Bone marrow (tissue), 2 donors: ENCODE measurements around the gene MYO1D.
"Not testable (repeated sequence)": the region's sequence is repeated elsewhere in the genome, so short reads cannot be mapped to it uniquely, and the experiment has no call there.

Experiments
- DNase-seq, 2 donors: peaks; one replicate each; lab custom pipeline; 2025; lab: John Stamatoyannopoulos, UW

Gene MYO1D

DNA sequence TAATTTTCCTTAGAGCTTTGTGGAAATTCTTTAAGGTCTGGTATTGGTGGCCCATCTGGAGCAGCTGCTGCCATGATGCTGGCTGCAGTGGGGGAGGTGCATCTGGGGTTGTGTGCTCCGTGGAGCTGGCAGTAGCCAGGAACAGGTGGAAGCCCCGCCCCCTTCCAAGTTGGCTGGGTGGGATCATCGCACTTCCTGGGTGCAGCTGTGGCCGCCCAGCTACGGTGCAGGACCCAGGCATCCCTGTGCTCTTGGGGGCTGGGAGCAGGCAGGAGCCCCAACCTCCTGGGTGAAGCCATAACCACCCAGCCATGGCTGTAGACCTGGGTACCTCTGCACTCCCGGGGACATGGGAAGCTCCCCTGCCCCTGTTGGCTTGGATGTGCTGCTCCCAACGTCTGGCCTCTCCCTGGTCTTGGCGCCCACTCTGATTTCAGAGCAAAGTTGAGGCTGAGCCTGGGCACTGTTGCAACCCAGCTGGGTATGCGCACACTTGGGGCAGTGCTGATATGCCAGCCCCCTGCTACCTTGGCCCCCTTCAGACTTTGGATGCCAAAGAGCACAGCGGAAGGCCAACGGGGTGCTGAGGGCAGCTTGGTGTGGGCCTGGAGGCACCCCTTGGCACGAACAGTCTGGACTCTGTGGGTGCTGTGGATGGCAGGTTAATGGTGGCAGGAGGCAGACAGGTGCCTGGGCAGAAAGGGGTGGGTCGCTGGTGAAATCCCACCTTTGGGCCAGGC is 145.2 kb downstream of the MYO1D start:
- DNase-seq: no peak

DNA sequence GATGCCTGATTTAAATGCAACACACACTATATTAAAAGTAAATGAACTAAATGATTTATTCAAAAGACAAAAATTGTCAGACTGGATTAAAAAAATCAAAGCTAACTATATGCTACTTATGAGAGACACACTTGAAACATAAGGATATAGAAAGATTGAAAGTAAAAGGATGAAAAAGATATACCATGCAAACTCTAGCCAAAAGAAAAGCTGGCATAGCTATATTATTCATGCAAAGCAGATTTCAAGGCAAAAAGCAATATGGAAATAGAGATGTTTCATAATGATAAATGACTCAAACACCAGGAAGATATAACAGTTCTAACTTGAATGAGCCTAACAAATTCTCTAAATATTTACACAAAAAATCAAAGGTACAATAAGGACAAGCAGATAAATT is 149.2 kb downstream of the MYO1D start:
- no peak for DNase-seq

DNA sequence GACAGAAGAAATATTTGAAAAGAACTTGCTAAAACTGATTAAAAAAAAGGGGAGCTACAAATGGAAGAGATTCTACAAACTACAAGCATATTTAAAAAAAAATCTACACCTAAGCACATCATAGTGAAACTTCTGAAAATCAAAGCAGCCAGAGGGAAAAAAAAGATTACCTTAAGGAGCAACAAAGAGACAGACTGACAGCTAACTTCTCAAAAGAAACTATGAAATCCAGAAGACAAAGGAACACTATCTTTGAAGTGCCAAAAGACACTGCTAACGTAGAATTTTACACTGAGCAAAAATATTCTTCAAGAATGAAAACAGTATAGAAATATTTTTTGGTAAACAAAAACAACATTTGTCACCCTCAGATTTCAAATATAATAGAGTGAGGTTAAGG is 151.2 kb downstream of the MYO1D start:
- no peak for DNase-seq

DNA sequence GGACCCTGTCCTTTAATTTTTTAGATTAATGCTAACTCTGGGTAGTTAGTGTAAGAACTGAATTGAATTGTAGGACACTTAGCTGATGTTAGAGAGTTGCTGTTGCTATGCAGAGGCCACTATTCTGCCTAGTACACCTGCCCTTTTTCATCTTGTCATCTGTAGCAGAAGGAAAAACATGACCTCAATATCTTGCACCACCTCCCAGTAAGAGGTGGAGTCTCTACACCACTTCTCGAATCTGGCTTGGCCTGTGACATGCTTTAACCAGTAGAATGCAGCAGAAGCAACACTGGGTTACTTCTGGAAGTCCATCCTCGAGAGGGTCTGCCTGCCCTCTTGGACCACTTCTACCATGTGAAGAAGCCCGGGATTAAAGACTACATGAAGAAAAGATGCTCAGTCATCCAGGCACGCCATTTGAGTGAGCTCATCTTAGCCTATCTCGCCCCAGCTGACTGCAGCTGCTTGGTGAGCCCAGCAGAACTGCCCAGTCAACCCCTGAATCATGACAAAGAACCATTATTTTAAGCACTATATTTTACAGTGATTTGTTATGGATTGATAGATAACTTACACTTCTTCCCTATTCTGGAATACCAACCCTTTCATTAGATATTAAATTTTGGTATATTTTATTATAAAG is 153.5 kb downstream of the MYO1D start:
- DNase-seq: no peak

DNA sequence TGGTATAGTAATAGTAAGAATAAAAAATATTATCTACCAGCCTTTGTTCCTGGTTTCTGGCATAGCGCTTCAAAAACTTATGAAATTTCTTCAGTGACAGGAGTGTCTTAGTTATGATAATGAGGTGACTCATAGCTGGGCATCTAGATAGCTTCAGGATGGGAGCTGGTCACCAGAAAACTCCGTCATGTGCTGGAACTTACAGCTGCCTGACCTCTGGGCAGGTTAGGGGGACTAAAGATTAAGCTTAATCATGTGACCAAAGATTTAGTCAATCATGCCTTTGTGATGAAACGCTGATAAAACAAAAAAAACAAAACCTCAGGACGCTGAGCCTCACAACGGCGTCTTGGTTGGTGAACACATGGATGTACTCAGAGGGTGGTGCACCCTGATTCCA is 154.2 kb downstream of the MYO1D start:
- no peak for DNase-seq

DNA sequence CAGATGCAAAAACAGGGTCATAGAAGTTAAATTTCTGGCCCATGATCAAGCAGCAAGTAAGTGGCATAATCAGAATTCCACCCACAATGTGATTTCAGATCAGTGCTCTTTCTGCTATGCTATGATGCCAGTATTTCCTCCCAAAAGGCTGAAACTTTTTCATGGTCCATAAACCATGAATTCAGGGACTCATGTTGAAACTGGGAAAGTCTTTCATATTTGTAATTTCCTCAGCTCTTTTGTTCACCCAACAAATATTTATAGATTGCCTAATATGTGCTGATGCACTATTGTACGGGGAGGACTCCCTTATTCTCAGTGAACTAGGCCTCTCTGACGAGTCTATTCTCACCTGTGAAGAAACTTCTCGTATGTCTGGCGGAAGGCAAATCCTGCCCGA is 156.3 kb downstream of the MYO1D start:
- DNase-seq: no peak

DNA sequence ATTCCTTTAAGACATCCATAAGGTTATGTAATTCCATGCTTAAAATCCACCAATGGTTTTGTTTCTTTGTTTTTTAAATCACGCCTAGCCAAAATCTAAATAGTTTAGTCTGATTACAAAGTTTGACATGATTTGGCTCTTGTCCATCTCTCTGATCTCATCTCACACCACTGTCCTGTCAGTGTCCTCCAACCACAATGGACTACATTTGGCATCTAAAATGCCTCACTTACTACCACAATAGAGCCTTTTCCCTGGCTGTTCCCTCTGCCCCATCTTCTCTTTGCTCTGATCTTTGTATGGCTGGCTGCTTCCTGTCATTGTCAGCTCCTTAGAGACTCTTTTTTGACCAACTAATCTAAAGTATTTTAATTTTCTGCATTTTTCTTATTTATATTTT is 157.2 kb downstream of the MYO1D start:
- no peak for DNase-seq

DNA sequence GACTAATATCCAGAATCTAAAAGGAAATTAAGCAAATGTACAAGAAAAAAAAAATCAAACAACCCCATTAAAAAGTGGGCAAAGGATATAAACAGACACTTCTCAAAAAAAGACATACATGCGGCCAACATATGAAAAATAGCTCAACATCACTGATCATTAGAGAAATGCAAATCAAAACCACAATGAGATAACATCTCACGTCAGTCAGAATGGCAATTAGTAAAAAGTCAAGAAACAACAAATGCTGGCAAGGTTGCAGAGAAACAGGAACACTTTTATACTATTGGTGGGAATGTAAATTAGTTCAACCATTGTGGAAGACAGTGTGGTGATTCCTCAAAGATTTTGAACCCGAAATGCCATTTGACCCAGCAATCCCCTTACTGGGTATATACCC is 162.0 kb downstream of the MYO1D start:
- DNase-seq: not testable (repeated sequence)

DNA sequence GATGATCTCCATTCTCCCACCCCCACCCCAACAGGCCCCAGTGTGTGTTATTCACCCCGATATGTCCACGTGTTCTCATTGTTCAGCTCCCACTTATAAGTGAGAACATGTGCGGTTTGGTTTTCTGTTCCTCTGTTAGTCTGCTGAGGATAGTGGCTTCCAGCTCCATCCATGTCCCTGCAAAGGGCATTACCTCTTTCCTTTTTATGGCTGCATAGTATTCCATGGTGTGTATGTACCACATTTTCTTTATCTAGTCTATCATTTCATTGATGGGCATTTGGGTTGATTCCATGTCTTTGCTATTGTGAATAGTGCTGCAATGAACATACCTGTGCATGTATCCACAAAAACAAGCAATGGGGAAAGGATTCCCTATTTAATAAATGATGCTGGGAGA is 162.7 kb downstream of the MYO1D start:
- not testable (repeated sequence) for DNase-seq

DNA sequence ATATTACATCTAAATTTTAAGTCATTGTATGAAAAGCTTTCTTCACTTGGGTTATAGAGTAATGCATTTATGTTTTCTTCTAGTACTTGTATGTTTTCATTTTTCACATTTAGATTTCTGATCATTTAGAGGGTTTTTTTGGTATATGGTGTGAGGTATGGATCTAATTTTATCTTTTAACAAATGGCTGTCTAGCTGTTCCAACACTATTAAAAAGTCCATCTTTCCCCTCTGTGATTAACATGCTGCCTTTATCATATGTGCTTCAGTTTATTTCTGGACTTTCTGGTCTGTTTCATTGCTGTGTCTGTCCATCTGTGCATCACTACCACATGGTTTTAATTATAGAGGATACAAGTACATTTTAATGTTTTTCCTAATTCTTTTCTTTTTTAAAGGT is 163.8 kb downstream of the MYO1D start:
- no peak for DNase-seq

DNA sequence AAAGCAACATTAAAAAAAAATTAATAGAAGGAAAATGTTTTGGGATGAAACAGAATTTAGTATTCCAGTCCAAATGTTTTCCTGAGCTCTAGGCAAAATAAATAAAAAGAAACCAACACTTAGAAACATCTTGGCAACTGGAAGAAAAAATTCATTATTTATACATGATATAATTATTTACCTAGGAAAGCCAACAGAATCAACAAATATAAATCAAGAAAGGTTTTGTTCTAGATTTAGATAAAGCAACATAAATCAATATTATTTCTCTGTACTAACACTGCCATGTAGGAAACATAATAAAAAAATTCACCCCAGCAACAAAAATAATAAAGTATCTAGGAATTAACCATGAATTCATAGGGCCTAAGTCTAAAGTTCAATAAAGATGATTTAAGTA is 167.4 kb downstream of the MYO1D start:
- DNase-seq: no peak

DNA sequence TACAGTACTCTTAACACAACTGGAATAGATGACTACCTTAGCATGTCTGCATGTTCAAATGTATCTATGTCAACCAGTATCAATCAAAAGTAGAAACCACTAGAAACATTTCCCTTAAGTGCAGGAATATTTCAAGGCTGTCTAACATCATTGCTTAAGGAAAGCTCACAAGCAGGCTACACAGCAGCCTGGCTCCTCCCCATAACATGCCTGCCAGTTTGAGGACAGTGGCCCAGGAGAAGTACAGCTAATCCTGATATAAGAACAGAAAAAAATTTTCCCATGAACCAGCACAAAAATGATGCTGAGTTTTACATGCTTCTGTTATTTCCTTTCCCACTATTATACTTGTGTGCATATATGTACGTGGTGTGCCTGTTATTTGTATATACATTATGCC is 175.1 kb downstream of the MYO1D start:
- DNase-seq: no peak

DNA sequence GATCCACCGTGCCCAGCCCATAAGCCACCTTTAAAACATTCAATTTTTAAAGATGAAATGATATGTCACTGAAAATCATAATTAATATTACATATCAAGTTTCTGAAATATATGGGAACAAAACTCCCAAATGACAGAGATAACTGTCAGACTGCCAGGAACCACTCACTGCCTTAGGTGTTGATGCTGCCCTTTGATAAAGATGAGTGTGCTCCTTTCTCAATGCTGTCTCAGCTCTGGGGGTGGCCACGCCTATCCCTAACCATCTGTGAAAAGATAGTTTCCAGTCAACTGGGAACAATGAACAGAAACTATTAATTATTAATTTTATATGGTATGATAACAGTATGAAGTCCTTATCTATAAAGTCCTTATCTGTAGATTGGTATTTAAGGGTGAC is 177.7 kb downstream of the MYO1D start:
- DNase-seq: no peak

DNA sequence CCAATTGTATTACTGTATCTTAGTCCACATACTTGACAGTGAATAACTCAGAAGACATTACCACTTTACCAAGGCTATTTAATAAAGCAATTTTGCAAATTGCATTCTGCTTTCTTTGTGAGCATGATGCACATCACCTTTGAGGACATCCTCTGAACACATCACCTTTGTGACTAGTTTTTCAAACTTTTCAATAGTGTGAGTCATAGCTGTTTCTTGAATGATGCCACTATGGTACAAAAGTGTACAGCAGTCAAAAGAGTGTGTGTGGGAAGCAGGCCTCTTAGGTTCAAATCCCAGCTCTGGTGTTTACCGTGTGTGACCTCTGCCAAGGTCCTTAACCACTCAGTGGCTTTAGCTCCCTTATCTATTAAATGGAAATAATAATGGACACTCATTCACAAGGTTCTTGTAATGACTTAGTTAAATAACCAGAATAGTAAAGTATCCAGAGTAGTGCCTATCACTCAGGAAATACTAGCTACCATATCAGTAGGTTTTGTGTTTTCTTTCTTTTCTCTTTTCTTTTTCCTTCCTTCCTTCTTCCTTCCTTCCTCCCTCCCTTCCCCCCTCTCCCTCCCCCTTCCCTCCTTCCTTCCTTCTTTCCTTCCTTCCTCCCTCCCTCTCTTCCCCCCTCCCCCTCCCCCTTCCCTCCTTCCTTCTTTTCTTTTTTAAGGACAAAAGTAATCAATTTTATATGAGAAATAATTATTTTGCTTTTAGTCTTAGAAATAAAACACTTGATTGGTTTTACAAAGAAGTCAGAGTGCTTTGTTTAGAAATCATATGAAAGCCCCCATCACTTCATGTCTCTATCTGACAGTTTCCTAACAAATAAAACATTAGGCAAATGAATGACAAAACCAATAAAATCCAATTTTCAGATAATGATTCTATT is 178.9 kb downstream of the MYO1D start:
- no peak for DNase-seq

DNA sequence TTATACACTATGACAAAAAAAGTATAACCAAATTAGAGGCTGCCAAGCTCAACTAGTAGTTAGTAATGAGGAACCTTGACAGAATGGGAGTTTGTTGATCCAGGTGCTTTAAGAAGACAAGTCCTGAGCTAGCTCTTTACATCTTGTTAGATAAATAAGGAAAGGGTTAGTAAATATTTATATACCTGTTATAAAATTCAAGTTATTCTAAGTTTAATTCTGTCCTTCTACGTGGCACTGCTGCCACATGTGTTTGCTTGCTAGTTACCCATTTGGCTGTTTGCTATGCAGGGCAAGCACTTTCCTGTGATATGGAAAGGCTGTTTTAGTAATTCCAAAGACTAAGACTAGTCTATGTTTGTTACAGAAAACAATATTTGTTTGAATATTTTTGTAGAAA is 180.5 kb downstream of the MYO1D start:
- no peak for DNase-seq

DNA sequence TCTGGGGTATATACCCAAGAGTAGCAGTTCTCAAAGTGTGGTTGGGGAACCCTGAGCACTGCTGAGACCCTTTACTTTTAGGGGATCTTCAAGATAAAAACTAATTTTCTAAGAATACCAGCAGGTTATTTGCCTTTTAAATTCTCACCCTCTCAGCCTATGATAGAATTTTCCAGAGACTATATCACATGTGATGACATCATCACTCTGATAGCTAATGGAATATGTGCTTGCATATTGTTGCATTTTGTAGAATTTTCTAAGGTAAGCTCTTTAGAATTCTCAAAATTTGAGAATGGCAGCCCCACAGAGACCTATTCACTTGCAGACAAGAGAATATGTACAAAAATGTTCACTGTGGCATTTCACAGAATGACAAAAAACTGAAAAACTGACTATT is 181.1 kb downstream of the MYO1D start:
- DNase-seq: no peak

DNA sequence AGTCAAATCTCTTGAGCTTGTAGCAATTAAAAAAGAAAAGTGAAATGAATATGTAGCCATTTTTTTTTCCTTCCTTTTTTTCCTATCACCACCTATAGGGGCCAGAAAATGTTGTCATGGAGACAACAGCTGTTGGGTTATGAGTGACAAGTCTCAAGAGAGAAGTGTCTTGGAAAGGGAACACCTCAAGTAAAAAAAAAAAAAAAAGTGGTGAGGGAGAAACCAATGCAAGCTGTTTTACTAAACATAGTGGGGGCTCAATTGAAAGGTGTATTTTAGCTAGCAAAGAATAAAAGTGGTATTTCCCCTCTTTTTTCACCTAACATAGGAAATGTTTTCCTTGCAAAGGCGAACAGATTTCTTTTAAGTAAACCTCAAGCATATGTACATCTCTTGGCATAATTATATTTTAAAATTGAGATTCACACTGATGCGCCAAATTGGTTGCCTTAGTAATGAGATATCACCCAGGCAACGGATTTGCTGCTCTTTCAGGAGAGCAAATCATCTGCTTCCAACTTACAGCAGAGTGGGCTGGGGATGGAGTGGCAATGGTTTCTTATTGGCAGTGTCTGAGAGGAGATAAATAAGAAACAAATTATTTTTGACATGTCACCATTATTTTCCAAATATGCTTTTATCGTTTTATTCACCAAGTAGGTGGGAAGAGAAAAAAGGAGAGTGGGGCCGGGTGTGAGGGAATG is 183.6 kb downstream of the MYO1D start:
- DNase-seq: no peak

DNA sequence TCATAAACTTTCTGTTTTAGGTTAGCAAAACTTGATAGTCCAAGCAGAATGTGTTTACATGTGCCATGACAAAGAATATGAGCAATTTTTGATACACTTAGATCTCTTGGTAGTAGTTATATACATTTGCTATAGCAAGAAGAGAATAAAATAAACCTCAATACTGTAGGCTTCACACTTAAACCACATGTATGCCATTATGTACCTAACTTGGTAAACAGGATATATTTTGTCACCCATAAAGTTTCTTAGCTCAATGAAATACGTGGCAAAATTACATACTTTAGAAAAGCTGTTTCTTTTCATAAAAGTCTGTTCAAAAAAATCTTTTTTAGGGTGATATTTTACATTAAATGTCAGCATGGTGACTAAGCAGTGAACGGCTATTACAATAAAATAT is 184.7 kb downstream of the MYO1D start:
- DNase-seq: no peak

DNA sequence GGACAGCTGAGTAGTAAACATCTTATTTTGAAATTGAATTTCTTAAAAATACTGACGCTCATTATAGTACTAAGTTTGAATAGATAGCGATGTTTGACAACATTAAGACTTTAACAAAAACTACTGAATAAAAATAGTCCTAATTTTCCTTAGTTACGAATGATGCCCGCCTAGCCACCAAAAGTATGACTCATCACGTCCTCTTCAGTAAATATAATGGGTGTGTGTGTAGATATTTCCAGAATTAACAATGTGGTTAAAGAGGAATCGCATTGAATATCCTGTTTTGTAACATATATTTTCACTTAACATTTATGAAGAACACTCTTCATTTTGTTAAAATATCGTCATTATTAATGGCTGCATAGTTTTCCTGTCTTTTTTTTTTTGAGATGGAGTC is 187.6 kb downstream of the MYO1D start:
- DNase-seq: no peak

DNA sequence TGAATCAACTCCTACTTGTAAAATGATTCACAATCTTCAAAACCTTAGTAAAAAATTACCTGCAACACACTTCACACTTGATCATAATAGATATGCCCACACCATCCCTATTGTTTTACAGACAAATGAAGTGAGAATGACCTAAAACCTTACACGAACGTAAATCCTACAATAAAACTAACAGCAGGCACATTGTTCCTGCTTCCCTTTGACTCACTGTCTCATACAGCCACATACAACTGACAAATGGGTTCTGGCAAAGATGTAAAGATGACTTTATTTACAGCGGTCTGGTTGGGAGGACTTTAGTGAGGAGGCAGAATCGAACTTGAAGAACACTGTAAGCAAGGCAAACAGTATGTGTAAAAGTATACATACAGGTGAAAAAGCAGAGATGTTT is 188.7 kb downstream of the MYO1D start:
- DNase-seq: no peak

DNA sequence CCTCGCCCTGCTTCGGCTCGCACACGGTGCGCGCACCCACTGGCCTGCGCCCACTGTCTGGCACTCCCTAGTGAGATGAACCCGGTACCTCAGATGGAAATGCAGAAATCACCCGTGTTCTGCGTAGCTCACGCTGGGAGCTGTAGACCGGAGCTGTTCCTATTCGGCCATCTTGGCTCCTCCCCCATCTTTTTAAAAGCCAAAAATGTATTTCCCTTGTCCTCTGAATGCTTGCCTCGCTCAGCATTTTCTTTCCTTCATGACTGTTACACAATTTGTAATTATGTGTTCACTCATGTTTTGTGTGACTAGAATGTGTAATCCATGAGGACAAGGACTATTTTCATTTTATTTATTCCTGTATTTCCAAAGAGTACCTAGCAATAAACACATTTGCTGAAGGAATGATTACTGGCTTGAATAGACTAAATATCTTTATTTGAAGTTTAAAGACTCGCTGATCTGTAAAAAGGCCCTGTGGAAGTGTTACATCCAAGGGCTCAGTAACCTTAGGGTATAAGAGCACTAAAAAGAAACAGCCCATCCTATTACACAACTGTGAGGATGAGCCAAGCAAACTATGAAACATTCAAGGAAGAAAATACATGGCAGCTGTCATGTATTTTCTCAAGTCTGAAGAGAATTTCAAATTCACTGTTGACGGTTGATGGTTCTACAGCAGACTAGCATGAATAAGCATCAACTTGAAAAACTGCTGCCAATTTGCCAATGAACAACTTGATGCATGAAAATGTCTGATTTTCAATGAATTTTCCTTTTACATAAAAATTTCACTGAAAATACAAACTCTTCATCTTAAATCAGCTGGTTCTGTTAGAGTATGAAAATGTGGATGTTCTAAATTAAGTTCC is 192.6 kb downstream of the MYO1D start:
- DNase-seq: no peak
